SK-N-SH treated with all-trans-retinoic acid at 6 μM for 48 hours (cell line): ENCODE results near the gene SLC2A4.

Experiments
- BACH2 ChIP-seq: fragments of 250-450 bp; sonication (Bioruptor Pico); IDR thresholded peaks from 2 replicates; pipeline ENCODE4 v1.9.0; 2021; ENCODE audit warnings: mild to moderate bottlenecking, borderline replicate concordance
- GLIS3 ChIP-seq: fragments of 250-450 bp; sonication (Bioruptor Pico); IDR thresholded peaks from 2 replicates; pipeline ENCODE4 v1.5.0; 2020; ENCODE audit warnings: mild to moderate bottlenecking, moderate library complexity
- POU6F1 ChIP-seq: fragments of 250-450 bp; sonication (Bioruptor Pico); IDR thresholded peaks from 2 replicates; pipeline ENCODE4 v1.8.0; 2021; ENCODE audit warnings: low read depth, mild to moderate bottlenecking, moderate library complexity, borderline replicate concordance
- PPARA ChIP-seq: fragments of 250-450 bp; sonication (Bioruptor Pico); IDR thresholded peaks from 2 replicates; pipeline ENCODE4 v1.5.0; 2020; ENCODE audit warnings: mild to moderate bottlenecking, borderline replicate concordance
- ZNF565 ChIP-seq: fragments of 450-650 bp; formaldehyde crosslinking; conservative IDR thresholded peaks from 2 replicates; pipeline ENCODE4 v1.5.0; 2020; ENCODE audit warnings: low read depth, mild to moderate bottlenecking, moderate library complexity
- ZNF8 ChIP-seq: fragments of 450-650 bp; formaldehyde crosslinking; IDR thresholded peaks from 2 replicates; pipeline ENCODE4 v1.5.0; 2020; ENCODE audit warnings: mild to moderate bottlenecking, moderate library complexity
- TF ChIP-seq, protein P1 (sequence below): fragments of 250-450 bp; sonication (Bioruptor Pico); IDR thresholded peaks from 2 replicates; pipeline ENCODE4 v1.5.1; 2020; ENCODE audit warnings: low read depth, mild to moderate bottlenecking, moderate library complexity

GRCh38 chr17:7295230-7296180 lies 14.0 kb downstream of the SLC2A4 start:
- TF ChIP-seq ZNF8 (CRISPR knock-in tag) (no peak), ZNF565 (CRISPR knock-in tag) (no peak), BACH2 (no peak), GLIS3 (CRISPR knock-in tag) (no peak), PPARA (CRISPR knock-in tag) (no peak), POU6F1 (CRISPR knock-in tag) (no peak)
- TF ChIP-seq, protein P1, sequence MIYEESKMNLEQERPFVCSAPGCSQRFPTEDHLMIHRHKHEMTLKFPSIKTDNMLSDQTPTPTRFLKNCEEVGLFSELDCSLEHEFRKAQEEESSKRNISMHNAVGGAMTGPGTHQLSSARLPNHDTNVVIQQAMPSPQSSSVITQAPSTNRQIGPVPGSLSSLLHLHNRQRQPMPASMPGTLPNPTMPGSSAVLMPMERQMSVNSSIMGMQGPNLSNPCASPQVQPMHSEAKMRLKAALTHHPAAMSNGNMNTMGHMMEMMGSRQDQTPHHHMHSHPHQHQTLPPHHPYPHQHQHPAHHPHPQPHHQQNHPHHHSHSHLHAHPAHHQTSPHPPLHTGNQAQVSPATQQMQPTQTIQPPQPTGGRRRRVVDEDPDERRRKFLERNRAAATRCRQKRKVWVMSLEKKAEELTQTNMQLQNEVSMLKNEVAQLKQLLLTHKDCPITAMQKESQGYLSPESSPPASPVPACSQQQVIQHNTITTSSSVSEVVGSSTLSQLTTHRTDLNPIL (CRISPR knock-in tag): no peak
